ENCODE measurements around the gene GNB1.
"Not testable (repeated sequence)": the region's sequence is repeated elsewhere in the genome, so short reads cannot be mapped to it uniquely, and the experiment has no call there.

Gene GNB1

GRCh38 chr1:1890506-1891348 lies at the start of gene GNB1:
GNB1 (minus strand) TSS chr1:1891087; CDS start chr1:1825453, 65,634 bp downstream.
- peak; percentile 55 to 91 for DNase-seq

GRCh38 chr1:1940123-1940425 lies 49.2 kb upstream of the GNB1 start:
- no peak for DNase-seq

- DNase-seq, result no peak
Observed at GRCh38 chr1:1939296-1940122, 48.6 kb upstream of the GNB1 start.

- DNase-seq, result no peak
Observed at GRCh38 chr1:1938613-1939295, 47.9 kb upstream of the GNB1 start.

GRCh38 chr1:1938276-1938573 lies 47.3 kb upstream of the GNB1 start:
- DNase-seq, result no peak

GRCh38 chr1:1937549-1938275 lies 46.8 kb upstream of the GNB1 start:
- no peak for DNase-seq

- DNase-seq, result no peak
Observed at GRCh38 chr1:1937061-1937460, 46.2 kb upstream of the GNB1 start.

GRCh38 chr1:1934848-1935247 lies 44.0 kb upstream of the GNB1 start:
- DNase-seq, result not testable (repeated sequence)

GRCh38 chr1:1929639-1930545 lies 39.0 kb upstream of the GNB1 start:
- no peak for DNase-seq

GRCh38 chr1:1929102-1929638 lies 38.3 kb upstream of the GNB1 start:
- no peak for DNase-seq

- DNase-seq, result no peak
Observed at GRCh38 chr1:1928231-1929101, 37.6 kb upstream of the GNB1 start.

- no peak for DNase-seq
Observed at GRCh38 chr1:1927751-1928150, 36.9 kb upstream of the GNB1 start.

GRCh38 chr1:1926886-1927660 lies 36.2 kb upstream of the GNB1 start:
- DNase-seq, result no peak

- no peak for DNase-seq
Observed at GRCh38 chr1:1926346-1926811, 35.5 kb upstream of the GNB1 start.

- no peak for DNase-seq
Observed at GRCh38 chr1:1925437-1926345, 34.8 kb upstream of the GNB1 start.

GRCh38 chr1:1924849-1925248 lies 34.0 kb upstream of the GNB1 start:
- no peak for DNase-seq

- DNase-seq, result no peak
Observed at GRCh38 chr1:1924386-1924785, 33.5 kb upstream of the GNB1 start.

Data from NCI-H526 (cell line).